GM18498 (cell line): ENCODE results near the gene PRDM9.
"Not testable (repeated sequence)": the region's sequence is repeated elsewhere in the genome, so short reads cannot be mapped to it uniquely, and the experiment has no call there.

ENCODE experiments used
- ATAC-seq: cut with Tn5 transposase; IDR thresholded peaks from one replicate; pipeline ENCODE4 v1.9.1; 2021; ENCODE audit warnings: mild to moderate bottlenecking, moderate library complexity; ENCODE audit not compliant: unreplicated experiment

PRDM9 gene

GRCh38 chr5:23507278-23507685, at the start of gene PRDM9:
Gene PRDM9 (plus strand): TSS chr5:23507609. CDS start chr5:23509034, 1,425 bp downstream.
- peak; percentile 65 for ATAC-seq

- no peak for ATAC-seq
Measured at GRCh38 chr5:23457780-23458179, 49.6 kb upstream of the PRDM9 start.

- no peak for ATAC-seq
Measured at GRCh38 chr5:23459214-23459613, 48.2 kb upstream of the PRDM9 start.

- no peak for ATAC-seq
Measured at GRCh38 chr5:23461576-23461975, 45.8 kb upstream of the PRDM9 start.

- no peak for ATAC-seq
Measured at GRCh38 chr5:23466401-23466912, 41.0 kb upstream of the PRDM9 start.

GRCh38 chr5:23468658-23469057, 38.8 kb upstream of the PRDM9 start:
- ATAC-seq: no peak

GRCh38 chr5:23473915-23474314, 33.5 kb upstream of the PRDM9 start:
- ATAC-seq: no peak

GRCh38 chr5:23474315-23474714, 33.1 kb upstream of the PRDM9 start:
- no peak for ATAC-seq

GRCh38 chr5:23476580-23476979, 30.8 kb upstream of the PRDM9 start:
- no peak for ATAC-seq

- ATAC-seq: no peak
Measured at GRCh38 chr5:23482642-23483041, 24.8 kb upstream of the PRDM9 start.

- no peak for ATAC-seq
Measured at GRCh38 chr5:23483090-23483489, 24.3 kb upstream of the PRDM9 start.

GRCh38 chr5:23484096-23484495, 23.3 kb upstream of the PRDM9 start:
- ATAC-seq: no peak

- not testable (repeated sequence) for ATAC-seq
Measured at GRCh38 chr5:23486227-23486626, 21.2 kb upstream of the PRDM9 start.

GRCh38 chr5:23490993-23491392, 16.4 kb upstream of the PRDM9 start:
- ATAC-seq: no peak

GRCh38 chr5:23494558-23494957, 12.9 kb upstream of the PRDM9 start:
- ATAC-seq: no peak

- ATAC-seq: no peak
Measured at GRCh38 chr5:23496576-23496975, 10.8 kb upstream of the PRDM9 start.

GRCh38 chr5:23506329-23507236, 826 bp upstream of the PRDM9 start:
- peak; percentile 17 for ATAC-seq

GRCh38 chr5:23510434-23510833, 3.0 kb downstream of the PRDM9 start:
- ATAC-seq: not testable (repeated sequence)

GRCh38 chr5:23522553-23522952, 15.1 kb downstream of the PRDM9 start:
- ATAC-seq: no peak

- no peak for ATAC-seq
Measured at GRCh38 chr5:23523031-23523430, 15.6 kb downstream of the PRDM9 start.

GRCh38 chr5:23523998-23524397, 16.6 kb downstream of the PRDM9 start:
- no peak for ATAC-seq

GRCh38 chr5:23525751-23526150, 18.3 kb downstream of the PRDM9 start:
- no peak for ATAC-seq
